ENCODE data around the gene KRT77.

KRT77 gene

GRCh38 chr12:52673217-52673616 lies 30.1 kb downstream of the KRT77 start:
- Histone ChIP-seq H3K36me3 (ENCODE audit: control insufficient read depth in 1 of 2, insufficient read depth in 2 of 2, low read depth in 1 of 2, low read length in 2 of 2) (no peaks in the 10 kb centered on the region), H2AFZ (ENCODE audit: low read depth, low read length) (no peak overlapping the region), H2BK120ac (ENCODE audit: low read depth, low read length) (no peak overlapping the region), H4K91ac (ENCODE audit: low read length) (no peak overlapping the region), H3K14ac (ENCODE audit: low read length in 2 of 2) (no peak overlapping the region), H3K9ac (ENCODE audit: low read length) (no peak overlapping the region), H4K8ac (ENCODE audit: low read length) (no peak overlapping the region), H3K4me2 (ENCODE audit: low read length, poor library complexity, severe bottlenecking) (no peak overlapping the region), H3K4me1 (ENCODE audit: control insufficient read depth, insufficient read depth, low read depth, low read length) (no peaks in the 10 kb centered on the region), H3K27ac (ENCODE audit: low read length, poor library complexity, severe bottlenecking) (no peak overlapping the region), H3K18ac (ENCODE audit: low read depth in 1 of 2, low read length in 2 of 2) (no peak overlapping the region), H3K4ac (ENCODE audit: low read depth in 1 of 2, low read length in 2 of 2) (no peak overlapping the region), H3K9me3 (ENCODE audit: control insufficient read depth, low read length) (no peaks in the 10 kb centered on the region), H3K27me3 (ENCODE audit: control insufficient read depth in 1 of 2, insufficient read depth in 1 of 2, low read length in 2 of 2) (peaks cover 20 to 86% of the 10 kb centered on the region in 2 experiments), H2BK12ac (ENCODE audit: low read length in 2 of 2) (no peak overlapping the region), H2BK5ac (ENCODE audit: low read depth, low read length, poor library complexity, severe bottlenecking) (no peak overlapping the region), H3K23ac (ENCODE audit: low read length in 2 of 2) (no peak overlapping the region), H3K4me3 (ENCODE audit: insufficient read depth in 1 of 2, low read depth in 1 of 2, low read length in 2 of 2) (no peak overlapping the region), H2AK5ac (ENCODE audit: low read length, severe bottlenecking) (no peak overlapping the region), H3K79me1 (replicated peaks; ENCODE audit: low read length, poor library complexity, severe bottlenecking) (no peaks in the 10 kb centered on the region), H2BK15ac (ENCODE audit: low read depth, poor library complexity, severe bottlenecking) (no peak overlapping the region)
- DNase-seq, result no peak
- 70% methylated on average over 5 of the region's 5 CpGs for WGBS

GRCh38 chr12:52672321-52672933 lies 30.9 kb downstream of the KRT77 start:
- H3K79me1 ChIP-seq (replicated peaks; ENCODE audit: low read length, poor library complexity, severe bottlenecking), result no peaks in the 10 kb centered on the region

GRCh38 chr12:52670961-52671360 lies 32.4 kb downstream of the KRT77 start:
- Histone ChIP-seq H3K4me3 (ENCODE audit: insufficient read depth in 1 of 2, low read depth in 1 of 2, low read length in 2 of 2) (no peak overlapping the region), H3K9me3 (ENCODE audit: control insufficient read depth, low read length) (no peaks in the 10 kb centered on the region), H3K4me1 (ENCODE audit: control insufficient read depth, insufficient read depth, low read depth, low read length) (no peaks in the 10 kb centered on the region), H3K18ac (ENCODE audit: low read depth in 1 of 2, low read length in 2 of 2) (no peak overlapping the region), H3K14ac (ENCODE audit: low read length in 2 of 2) (no peak overlapping the region), H3K36me3 (ENCODE audit: control insufficient read depth in 1 of 2, insufficient read depth in 2 of 2, low read depth in 1 of 2, low read length in 2 of 2) (no peaks in the 10 kb centered on the region), H3K27ac (ENCODE audit: low read length, poor library complexity, severe bottlenecking) (no peak overlapping the region), H4K91ac (ENCODE audit: low read length) (no peak overlapping the region), H2AFZ (ENCODE audit: low read depth, low read length) (no peak overlapping the region), H3K9ac (ENCODE audit: low read length) (no peak overlapping the region), H3K27me3 (ENCODE audit: control insufficient read depth in 1 of 2, insufficient read depth in 1 of 2, low read length in 2 of 2) (peaks cover 16 to 80% of the 10 kb centered on the region in 2 experiments), H3K4me2 (ENCODE audit: low read length, poor library complexity, severe bottlenecking) (no peak overlapping the region), H3K4ac (ENCODE audit: low read depth in 1 of 2, low read length in 2 of 2) (no peak overlapping the region), H2AK5ac (ENCODE audit: low read length, severe bottlenecking) (no peak overlapping the region), H4K8ac (ENCODE audit: low read length) (no peak overlapping the region), H3K23ac (ENCODE audit: low read length in 2 of 2) (no peak overlapping the region), H2BK12ac (ENCODE audit: low read length in 2 of 2) (no peak overlapping the region), H2BK120ac (ENCODE audit: low read depth, low read length) (no peak overlapping the region), H3K79me1 (replicated peaks; ENCODE audit: low read length, poor library complexity, severe bottlenecking) (no peaks in the 10 kb centered on the region), H2BK5ac (ENCODE audit: low read depth, low read length, poor library complexity, severe bottlenecking) (no peak overlapping the region), H2BK15ac (ENCODE audit: low read depth, poor library complexity, severe bottlenecking) (no peak overlapping the region)
- 93% methylated on average over 3 of the region's 3 CpGs for WGBS
- no peak for DNase-seq

More at GRCh38 chr12:52672321-52672933, 30.9 kb downstream of the KRT77 start:
- no peak overlapping the region for H4K8ac ChIP-seq (ENCODE audit: low read length)
- no peak overlapping the region for H2BK15ac ChIP-seq (ENCODE audit: low read depth, poor library complexity, severe bottlenecking)
- WGBS, result 22% methylated on average over 2 of the region's 2 CpGs
- H3K18ac ChIP-seq (ENCODE audit: low read depth in 1 of 2, low read length in 2 of 2), result no peak overlapping the region
- H3K36me3 ChIP-seq (ENCODE audit: control insufficient read depth in 1 of 2, insufficient read depth in 2 of 2, low read depth in 1 of 2, low read length in 2 of 2), result no peaks in the 10 kb centered on the region
- no peak overlapping the region for H3K14ac ChIP-seq (ENCODE audit: low read length in 2 of 2)
- no peak overlapping the region for H3K4me3 ChIP-seq (ENCODE audit: insufficient read depth in 1 of 2, low read depth in 1 of 2, low read length in 2 of 2)
- DNase-seq, result no peak
- no peak overlapping the region for H3K4me2 ChIP-seq (ENCODE audit: low read length, poor library complexity, severe bottlenecking)
- no peak overlapping the region for H2AFZ ChIP-seq (ENCODE audit: low read depth, low read length)
- peaks cover 20 to 84% of the 10 kb centered on the region in 2 experiments for H3K27me3 ChIP-seq (ENCODE audit: control insufficient read depth in 1 of 2, insufficient read depth in 1 of 2, low read length in 2 of 2)
- H3K9ac ChIP-seq (ENCODE audit: low read length), result no peak overlapping the region
- H2BK5ac ChIP-seq (ENCODE audit: low read depth, low read length, poor library complexity, severe bottlenecking), result no peak overlapping the region
- H2BK12ac ChIP-seq (ENCODE audit: low read length in 2 of 2), result no peak overlapping the region
- no peak overlapping the region for H3K27ac ChIP-seq (ENCODE audit: low read length, poor library complexity, severe bottlenecking)
- no peak overlapping the region for H3K23ac ChIP-seq (ENCODE audit: low read length in 2 of 2)
- no peak overlapping the region for H2BK120ac ChIP-seq (ENCODE audit: low read depth, low read length)
- H3K4ac ChIP-seq (ENCODE audit: low read depth in 1 of 2, low read length in 2 of 2), result no peak overlapping the region
- no peaks in the 10 kb centered on the region for H3K4me1 ChIP-seq (ENCODE audit: control insufficient read depth, insufficient read depth, low read depth, low read length)
- H2AK5ac ChIP-seq (ENCODE audit: low read length, severe bottlenecking), result no peak overlapping the region
- no peaks in the 10 kb centered on the region for H3K9me3 ChIP-seq (ENCODE audit: control insufficient read depth, low read length)
- no peak overlapping the region for H4K91ac ChIP-seq (ENCODE audit: low read length)

- H3K4ac ChIP-seq (ENCODE audit: low read depth in 1 of 2, low read length in 2 of 2), result no peak overlapping the region
- no peaks in the 10 kb centered on the region for H3K9me3 ChIP-seq (ENCODE audit: control insufficient read depth, low read length)
- no peaks in the 10 kb centered on the region for H3K4me1 ChIP-seq (ENCODE audit: control insufficient read depth, insufficient read depth, low read depth, low read length)
- H3K79me1 ChIP-seq (replicated peaks; ENCODE audit: low read length, poor library complexity, severe bottlenecking), result no peaks in the 10 kb centered on the region
- H3K27me3 ChIP-seq (ENCODE audit: control insufficient read depth in 1 of 2, insufficient read depth in 1 of 2, low read length in 2 of 2), result peaks cover 15 to 80% of the 10 kb centered on the region in 2 experiments
- H3K23ac ChIP-seq (ENCODE audit: low read length in 2 of 2), result no peak overlapping the region
- no peak overlapping the region for H4K8ac ChIP-seq (ENCODE audit: low read length)
- no peak overlapping the region for H2BK120ac ChIP-seq (ENCODE audit: low read depth, low read length)
- H2AK5ac ChIP-seq (ENCODE audit: low read length, severe bottlenecking), result no peak overlapping the region
- no peak overlapping the region for H3K4me2 ChIP-seq (ENCODE audit: low read length, poor library complexity, severe bottlenecking)
- no peak overlapping the region for H2BK12ac ChIP-seq (ENCODE audit: low read length in 2 of 2)
- no peak overlapping the region for H4K91ac ChIP-seq (ENCODE audit: low read length)
- H2BK15ac ChIP-seq (ENCODE audit: low read depth, poor library complexity, severe bottlenecking), result no peak overlapping the region
- H3K18ac ChIP-seq (ENCODE audit: low read depth in 1 of 2, low read length in 2 of 2), result no peak overlapping the region
- H2AFZ ChIP-seq (ENCODE audit: low read depth, low read length), result no peak overlapping the region
- 88% methylated on average over 3 of the region's 4 CpGs for WGBS
- H2BK5ac ChIP-seq (ENCODE audit: low read depth, low read length, poor library complexity, severe bottlenecking), result no peak overlapping the region
- DNase-seq, result no peak
- no peak overlapping the region for H3K4me3 ChIP-seq (ENCODE audit: insufficient read depth in 1 of 2, low read depth in 1 of 2, low read length in 2 of 2)
- H3K36me3 ChIP-seq (ENCODE audit: control insufficient read depth in 1 of 2, insufficient read depth in 2 of 2, low read depth in 1 of 2, low read length in 2 of 2), result no peaks in the 10 kb centered on the region
- H3K14ac ChIP-seq (ENCODE audit: low read length in 2 of 2), result no peak overlapping the region
- H3K27ac ChIP-seq (ENCODE audit: low read length, poor library complexity, severe bottlenecking), result no peak overlapping the region
- no peak overlapping the region for H3K9ac ChIP-seq (ENCODE audit: low read length)
Observed at GRCh38 chr12:52670506-52670905, 32.8 kb downstream of the KRT77 start.

Data from mesenchymal stem cell (in vitro differentiated cells and primary cell).